WTC11 (cell line): ENCODE data around the gene PGM3. TPM values are rescaled to one million over a fixed set of nuclear protein-coding genes. Genes with fewer than 3 reads are reported as not detected.

Experiments used
- ATAC-seq: fragments of 200-7000 bp; cut with Tn5 transposase; 2 replicates; pipeline ENCODE4 v1.10.0; 2021; ENCODE audit warnings: mild to moderate bottlenecking, moderate library complexity
- CTCF ChIA-PET: fragments of 300-600 bp; sonication (Branson Sonifier 250); formaldehyde crosslinking; loops from one replicate; lab custom pipeline; 2021; ENCODE audit warnings: antibody characterized with exemption; lab: Charles Lee
- POLR2A ChIA-PET: fragments of 350-600 bp; sonication (Branson Sonifier 250); formaldehyde crosslinking; loops from one replicate; lab custom pipeline; 2021; ENCODE audit warnings: antibody characterized with exemption; lab: Charles Lee
- DNase-seq: peaks from one replicate; pipeline ENCODE4 v3.0.0; 2021; ENCODE audit warnings: low spot score
- H3K27ac Mint-ChIP-seq: 2 replicates; pipeline ENCODE4 v1.8.0; 2021; ENCODE audit warnings: mixed read lengths
- H3K27me3 Mint-ChIP-seq: 2 replicates; pipeline ENCODE4 v1.8.0; 2021; ENCODE audit warnings: low read depth, mild to moderate bottlenecking, moderate library complexity, mixed read lengths
- H3K36me3 Mint-ChIP-seq: 2 replicates; pipeline ENCODE4 v1.8.0; 2021; ENCODE audit warnings: mixed read lengths
- H3K4me1 Mint-ChIP-seq: 2 replicates; pipeline ENCODE4 v1.8.0; 2022; ENCODE audit warnings: mixed read lengths
- H3K4me3 Mint-ChIP-seq: 2 replicates; pipeline ENCODE4 v1.8.0; 2021; ENCODE audit warnings: mild to moderate bottlenecking, moderate library complexity, mixed read lengths
- H3K9me3 Mint-ChIP-seq: 2 replicates; pipeline ENCODE4 v1.8.0; 2021; ENCODE audit warnings: mixed read lengths
- CREM ChIP-seq: sonication (generic); formaldehyde crosslinking; IDR thresholded peaks from 2 replicates; pipeline ENCODE4 v1.8.1; 2022; ENCODE audit warnings: mild to moderate bottlenecking, missing genetic modification reagents, moderate library complexity
- EMX1 ChIP-seq: fragments of 250-450 bp; sonication (Bioruptor Pico); IDR thresholded peaks from 2 replicates; pipeline ENCODE4 v1.8.0; 2021; ENCODE audit warnings: mild to moderate bottlenecking
- ETV6 ChIP-seq: sonication (generic); formaldehyde crosslinking; IDR thresholded peaks from 2 replicates; pipeline ENCODE4 v1.8.1; 2022; ENCODE audit warnings: mild to moderate bottlenecking, missing genetic modification reagents
- FOXJ3 ChIP-seq: sonication (generic); formaldehyde crosslinking; IDR thresholded peaks from 2 replicates; pipeline ENCODE4 v1.9.0; 2021; ENCODE audit warnings: missing genetic modification reagents, mild to moderate bottlenecking, borderline replicate concordance
- GABPB1 ChIP-seq: sonication (generic); formaldehyde crosslinking; IDR thresholded peaks from 2 replicates; pipeline ENCODE4 v1.8.1; 2023; ENCODE audit warnings: mild to moderate bottlenecking, missing genetic modification reagents
- JAZF1 ChIP-seq: fragments of 250-450 bp; sonication (Bioruptor Pico); IDR thresholded peaks from 2 replicates; pipeline ENCODE4 v1.9.0; 2021; ENCODE audit warnings: moderate library complexity, mild to moderate bottlenecking, inconsistent platforms
- PRDM15 ChIP-seq: sonication (generic); formaldehyde crosslinking; IDR thresholded peaks from 2 replicates; pipeline ENCODE4 v1.8.0; 2022; ENCODE audit warnings: missing genetic modification reagents
- USF2 ChIP-seq: sonication (generic); formaldehyde crosslinking; IDR thresholded peaks from 2 replicates; pipeline ENCODE4 v1.8.1; 2023; ENCODE audit warnings: mild to moderate bottlenecking, missing genetic modification reagents, moderate library complexity
- ZNF121 ChIP-seq: sonication (generic); formaldehyde crosslinking; IDR thresholded peaks from 2 replicates; pipeline ENCODE4 v1.8.0; 2023; ENCODE audit warnings: missing genetic modification reagents
- ZNF396 ChIP-seq: fragments of 250-450 bp; sonication (Bioruptor Pico); IDR thresholded peaks from 2 replicates; pipeline ENCODE4 v1.8.0; 2021; ENCODE audit warnings: mild to moderate bottlenecking, moderate library complexity, borderline replicate concordance
- ZNF416 ChIP-seq: fragments of 250-450 bp; sonication (Bioruptor Pico); IDR thresholded peaks from 2 replicates; pipeline ENCODE4 v1.9.0; 2021; ENCODE audit warnings: mild to moderate bottlenecking, inconsistent platforms
- total RNA-seq: library from RNA; stranded (reverse); gene quantifications from 3 replicates; pipeline ENCODE4 v1.2.3, GENCODE V29; 2021
- TF ChIP-seq, protein P1 (sequence below): fragments of 250-450 bp; sonication (Bioruptor Pico); IDR thresholded peaks from 2 replicates; pipeline ENCODE4 v1.9.0; 2021; ENCODE audit warnings: mild to moderate bottlenecking
- TF ChIP-seq, protein P2 (sequence below): sonication (generic); formaldehyde crosslinking; IDR thresholded peaks from 2 replicates; pipeline ENCODE4 v1.8.1; 2023; ENCODE audit warnings: mild to moderate bottlenecking, missing genetic modification reagents, borderline replicate concordance
- TF ChIP-seq, protein P3 (sequence below): fragments of 250-450 bp; sonication (Bioruptor Pico); IDR thresholded peaks from 2 replicates; pipeline ENCODE4 v1.9.0; 2021; ENCODE audit warnings: mild to moderate bottlenecking, borderline replicate concordance
- TF ChIP-seq, protein P4 (sequence below): sonication (generic); formaldehyde crosslinking; IDR thresholded peaks from 2 replicates; pipeline ENCODE4 v1.8.1; 2022; ENCODE audit warnings: low read depth, mild to moderate bottlenecking, moderate library complexity, missing genetic modification reagents, borderline replicate concordance

Gene PGM3
- total RNA-seq, 1 experiment from 2014 or later, result 70.0 TPM

- ATAC-seq (no peak), DNase-seq (no peak)
- Mint-ChIP-seq H3K36me3 (peaks cover 67% of the 10 kb centered on the region), H3K4me1 (peaks cover under 1% of the 10 kb centered on the region; the same call in 1 of the 2 replicates), H3K27me3 (no peaks in the 10 kb centered on the region), H3K4me3 (no peak overlapping the region), H3K9me3 (no peaks in the 10 kb centered on the region), H3K27ac (no peak overlapping the region)
- CTCF ChIA-PET, result interaction anchor here (2.4 kb wide), 1 partner anchor 39 kb away, joined by 7 read pairs; no protein-coding TSS in a partner anchor
- TF ChIP-seq EMX1 (CRISPR knock-in tag) (no peak), ZNF396 (no peak), CREM (CRISPR knock-in tag) (no peak), PRDM15 (no peak), ZNF416 (CRISPR knock-in tag) (no peak), JAZF1 (CRISPR knock-in tag) (no peak), USF2 (CRISPR knock-in tag) (no peak), GABPB1 (CRISPR knock-in tag) (no peak), FOXJ3 (CRISPR knock-in tag) (no peak), ZNF121 (no peak), ETV6 (no peak)
- TF ChIP-seq, protein P1, sequence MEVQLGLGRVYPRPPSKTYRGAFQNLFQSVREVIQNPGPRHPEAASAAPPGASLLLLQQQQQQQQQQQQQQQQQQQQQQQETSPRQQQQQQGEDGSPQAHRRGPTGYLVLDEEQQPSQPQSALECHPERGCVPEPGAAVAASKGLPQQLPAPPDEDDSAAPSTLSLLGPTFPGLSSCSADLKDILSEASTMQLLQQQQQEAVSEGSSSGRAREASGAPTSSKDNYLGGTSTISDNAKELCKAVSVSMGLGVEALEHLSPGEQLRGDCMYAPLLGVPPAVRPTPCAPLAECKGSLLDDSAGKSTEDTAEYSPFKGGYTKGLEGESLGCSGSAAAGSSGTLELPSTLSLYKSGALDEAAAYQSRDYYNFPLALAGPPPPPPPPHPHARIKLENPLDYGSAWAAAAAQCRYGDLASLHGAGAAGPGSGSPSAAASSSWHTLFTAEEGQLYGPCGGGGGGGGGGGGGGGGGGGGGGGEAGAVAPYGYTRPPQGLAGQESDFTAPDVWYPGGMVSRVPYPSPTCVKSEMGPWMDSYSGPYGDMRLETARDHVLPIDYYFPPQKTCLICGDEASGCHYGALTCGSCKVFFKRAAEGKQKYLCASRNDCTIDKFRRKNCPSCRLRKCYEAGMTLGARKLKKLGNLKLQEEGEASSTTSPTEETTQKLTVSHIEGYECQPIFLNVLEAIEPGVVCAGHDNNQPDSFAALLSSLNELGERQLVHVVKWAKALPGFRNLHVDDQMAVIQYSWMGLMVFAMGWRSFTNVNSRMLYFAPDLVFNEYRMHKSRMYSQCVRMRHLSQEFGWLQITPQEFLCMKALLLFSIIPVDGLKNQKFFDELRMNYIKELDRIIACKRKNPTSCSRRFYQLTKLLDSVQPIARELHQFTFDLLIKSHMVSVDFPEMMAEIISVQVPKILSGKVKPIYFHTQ (CRISPR knock-in tag), result no peak
- TF ChIP-seq, protein P2, sequence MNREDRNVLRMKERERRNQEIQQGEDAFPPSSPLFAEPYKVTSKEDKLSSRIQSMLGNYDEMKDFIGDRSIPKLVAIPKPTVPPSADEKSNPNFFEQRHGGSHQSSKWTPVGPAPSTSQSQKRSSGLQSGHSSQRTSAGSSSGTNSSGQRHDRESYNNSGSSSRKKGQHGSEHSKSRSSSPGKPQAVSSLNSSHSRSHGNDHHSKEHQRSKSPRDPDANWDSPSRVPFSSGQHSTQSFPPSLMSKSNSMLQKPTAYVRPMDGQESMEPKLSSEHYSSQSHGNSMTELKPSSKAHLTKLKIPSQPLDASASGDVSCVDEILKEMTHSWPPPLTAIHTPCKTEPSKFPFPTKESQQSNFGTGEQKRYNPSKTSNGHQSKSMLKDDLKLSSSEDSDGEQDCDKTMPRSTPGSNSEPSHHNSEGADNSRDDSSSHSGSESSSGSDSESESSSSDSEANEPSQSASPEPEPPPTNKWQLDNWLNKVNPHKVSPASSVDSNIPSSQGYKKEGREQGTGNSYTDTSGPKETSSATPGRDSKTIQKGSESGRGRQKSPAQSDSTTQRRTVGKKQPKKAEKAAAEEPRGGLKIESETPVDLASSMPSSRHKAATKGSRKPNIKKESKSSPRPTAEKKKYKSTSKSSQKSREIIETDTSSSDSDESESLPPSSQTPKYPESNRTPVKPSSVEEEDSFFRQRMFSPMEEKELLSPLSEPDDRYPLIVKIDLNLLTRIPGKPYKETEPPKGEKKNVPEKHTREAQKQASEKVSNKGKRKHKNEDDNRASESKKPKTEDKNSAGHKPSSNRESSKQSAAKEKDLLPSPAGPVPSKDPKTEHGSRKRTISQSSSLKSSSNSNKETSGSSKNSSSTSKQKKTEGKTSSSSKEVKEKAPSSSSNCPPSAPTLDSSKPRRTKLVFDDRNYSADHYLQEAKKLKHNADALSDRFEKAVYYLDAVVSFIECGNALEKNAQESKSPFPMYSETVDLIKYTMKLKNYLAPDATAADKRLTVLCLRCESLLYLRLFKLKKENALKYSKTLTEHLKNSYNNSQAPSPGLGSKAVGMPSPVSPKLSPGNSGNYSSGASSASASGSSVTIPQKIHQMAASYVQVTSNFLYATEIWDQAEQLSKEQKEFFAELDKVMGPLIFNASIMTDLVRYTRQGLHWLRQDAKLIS (CRISPR knock-in tag), result no peak
- TF ChIP-seq, protein P3, sequence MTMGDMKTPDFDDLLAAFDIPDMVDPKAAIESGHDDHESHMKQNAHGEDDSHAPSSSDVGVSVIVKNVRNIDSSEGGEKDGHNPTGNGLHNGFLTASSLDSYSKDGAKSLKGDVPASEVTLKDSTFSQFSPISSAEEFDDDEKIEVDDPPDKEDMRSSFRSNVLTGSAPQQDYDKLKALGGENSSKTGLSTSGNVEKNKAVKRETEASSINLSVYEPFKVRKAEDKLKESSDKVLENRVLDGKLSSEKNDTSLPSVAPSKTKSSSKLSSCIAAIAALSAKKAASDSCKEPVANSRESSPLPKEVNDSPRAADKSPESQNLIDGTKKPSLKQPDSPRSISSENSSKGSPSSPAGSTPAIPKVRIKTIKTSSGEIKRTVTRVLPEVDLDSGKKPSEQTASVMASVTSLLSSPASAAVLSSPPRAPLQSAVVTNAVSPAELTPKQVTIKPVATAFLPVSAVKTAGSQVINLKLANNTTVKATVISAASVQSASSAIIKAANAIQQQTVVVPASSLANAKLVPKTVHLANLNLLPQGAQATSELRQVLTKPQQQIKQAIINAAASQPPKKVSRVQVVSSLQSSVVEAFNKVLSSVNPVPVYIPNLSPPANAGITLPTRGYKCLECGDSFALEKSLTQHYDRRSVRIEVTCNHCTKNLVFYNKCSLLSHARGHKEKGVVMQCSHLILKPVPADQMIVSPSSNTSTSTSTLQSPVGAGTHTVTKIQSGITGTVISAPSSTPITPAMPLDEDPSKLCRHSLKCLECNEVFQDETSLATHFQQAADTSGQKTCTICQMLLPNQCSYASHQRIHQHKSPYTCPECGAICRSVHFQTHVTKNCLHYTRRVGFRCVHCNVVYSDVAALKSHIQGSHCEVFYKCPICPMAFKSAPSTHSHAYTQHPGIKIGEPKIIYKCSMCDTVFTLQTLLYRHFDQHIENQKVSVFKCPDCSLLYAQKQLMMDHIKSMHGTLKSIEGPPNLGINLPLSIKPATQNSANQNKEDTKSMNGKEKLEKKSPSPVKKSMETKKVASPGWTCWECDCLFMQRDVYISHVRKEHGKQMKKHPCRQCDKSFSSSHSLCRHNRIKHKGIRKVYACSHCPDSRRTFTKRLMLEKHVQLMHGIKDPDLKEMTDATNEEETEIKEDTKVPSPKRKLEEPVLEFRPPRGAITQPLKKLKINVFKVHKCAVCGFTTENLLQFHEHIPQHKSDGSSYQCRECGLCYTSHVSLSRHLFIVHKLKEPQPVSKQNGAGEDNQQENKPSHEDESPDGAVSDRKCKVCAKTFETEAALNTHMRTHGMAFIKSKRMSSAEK (CRISPR knock-in tag), result no peak
- TF ChIP-seq, protein P4, sequence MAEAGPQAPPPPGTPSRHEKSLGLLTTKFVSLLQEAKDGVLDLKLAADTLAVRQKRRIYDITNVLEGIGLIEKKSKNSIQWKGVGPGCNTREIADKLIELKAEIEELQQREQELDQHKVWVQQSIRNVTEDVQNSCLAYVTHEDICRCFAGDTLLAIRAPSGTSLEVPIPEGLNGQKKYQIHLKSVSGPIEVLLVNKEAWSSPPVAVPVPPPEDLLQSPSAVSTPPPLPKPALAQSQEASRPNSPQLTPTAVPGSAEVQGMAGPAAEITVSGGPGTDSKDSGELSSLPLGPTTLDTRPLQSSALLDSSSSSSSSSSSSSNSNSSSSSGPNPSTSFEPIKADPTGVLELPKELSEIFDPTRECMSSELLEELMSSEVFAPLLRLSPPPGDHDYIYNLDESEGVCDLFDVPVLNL, result no peak
- POLR2A ChIA-PET, result no interaction called here
These were observed 16.8 kb downstream of the PGM3 start for GRCh38 chr6:83176246-83176645.
